ENCODE results near the gene SIAH3.
"Not testable (repeated sequence)": the region's sequence is repeated elsewhere in the genome, so short reads cannot be mapped to it uniquely, and the experiment has no call there.

SIAH3 gene

GRCh38 chr13:45773236-45773635, 78.3 kb downstream of the SIAH3 start:
- no peak for TF ChIP-seq ZNF274 (IDR thresholded peaks at IDR 0.05; ENCODE audit: low read depth, low read length)
- H3K4me3 ChIP-seq (ENCODE audit: low read length), result no peak overlapping the region

- no peak for TF ChIP-seq ZNF274 (IDR thresholded peaks at IDR 0.05; ENCODE audit: low read depth, low read length)
- no peak overlapping the region for H3K4me3 ChIP-seq (ENCODE audit: low read length)
Observed at GRCh38 chr13:45770886-45771285, 80.7 kb downstream of the SIAH3 start.

- TF ChIP-seq ZNF274 (IDR thresholded peaks at IDR 0.05; ENCODE audit: low read depth, low read length), result no peak
- H3K4me3 ChIP-seq (ENCODE audit: low read length), result no peak overlapping the region
Observed at GRCh38 chr13:45768656-45769479, 82.7 kb downstream of the SIAH3 start.

- H3K4me3 ChIP-seq (ENCODE audit: low read length), result no peak overlapping the region
- TF ChIP-seq ZNF274 (IDR thresholded peaks at IDR 0.05; ENCODE audit: low read depth, low read length), result no peak
Observed at GRCh38 chr13:45765464-45765863, 86.1 kb downstream of the SIAH3 start.

GRCh38 chr13:45763419-45763818, 88.1 kb downstream of the SIAH3 start:
- TF ChIP-seq ZNF274 (IDR thresholded peaks at IDR 0.05; ENCODE audit: low read depth, low read length), result no peak
- no peak overlapping the region for H3K4me3 ChIP-seq (ENCODE audit: low read length)

- H3K4me3 ChIP-seq (ENCODE audit: low read length), result not testable (repeated sequence)
Observed at GRCh38 chr13:45757589-45757988, 94.0 kb downstream of the SIAH3 start.

- H3K4me3 ChIP-seq (ENCODE audit: low read length), result not testable (repeated sequence)
Observed at GRCh38 chr13:45756498-45756897, 95.1 kb downstream of the SIAH3 start.

GRCh38 chr13:45752510-45752909, 99.0 kb downstream of the SIAH3 start:
- no peak for TF ChIP-seq ZNF274 (IDR thresholded peaks at IDR 0.05; ENCODE audit: low read depth, low read length)
- no peak overlapping the region for H3K4me3 ChIP-seq (ENCODE audit: low read length)

GRCh38 chr13:45751885-45752284, 99.7 kb downstream of the SIAH3 start:
- no peak overlapping the region for H3K4me3 ChIP-seq (ENCODE audit: low read length)
- TF ChIP-seq ZNF274 (IDR thresholded peaks at IDR 0.05; ENCODE audit: low read depth, low read length), result no peak

GRCh38 chr13:45750566-45750965, 101.0 kb downstream of the SIAH3 start:
- TF ChIP-seq ZNF274 (IDR thresholded peaks at IDR 0.05; ENCODE audit: low read depth, low read length), result no peak
- no peak overlapping the region for H3K4me3 ChIP-seq (ENCODE audit: low read length)

GRCh38 chr13:45748941-45749759, 102.4 kb downstream of the SIAH3 start:
- no peak for TF ChIP-seq ZNF274 (IDR thresholded peaks at IDR 0.05; ENCODE audit: low read depth, low read length)
- no peak overlapping the region for H3K4me3 ChIP-seq (ENCODE audit: low read length)

GRCh38 chr13:45747071-45747470, 104.5 kb downstream of the SIAH3 start:
- TF ChIP-seq ZNF274 (IDR thresholded peaks at IDR 0.05; ENCODE audit: low read depth, low read length), result no peak
- no peak overlapping the region for H3K4me3 ChIP-seq (ENCODE audit: low read length)

GRCh38 chr13:45744979-45745378, 106.6 kb downstream of the SIAH3 start:
- H3K4me3 ChIP-seq (ENCODE audit: low read length), result no peak overlapping the region
- no peak for TF ChIP-seq ZNF274 (IDR thresholded peaks at IDR 0.05; ENCODE audit: low read depth, low read length)

GRCh38 chr13:45742985-45743384, 108.6 kb downstream of the SIAH3 start:
- no peak for TF ChIP-seq ZNF274 (IDR thresholded peaks at IDR 0.05; ENCODE audit: low read depth, low read length)

GRCh38 chr13:45737571-45738017, 114.0 kb downstream of the SIAH3 start:
- H3K4me3 ChIP-seq (ENCODE audit: low read length), result no peak overlapping the region
- no peak for TF ChIP-seq ZNF274 (IDR thresholded peaks at IDR 0.05; ENCODE audit: low read depth, low read length)

More at GRCh38 chr13:45742985-45743384, 108.6 kb downstream of the SIAH3 start:
- no peak overlapping the region for H3K4me3 ChIP-seq (ENCODE audit: low read length)
